Measurements from ENCODE around the gene CCND2.

- TF ChIP-seq CTCF (conservative IDR thresholded peaks at IDR 0.05): no peak
- no peak for TF ChIP-seq ZFX (IDR thresholded peaks at IDR 0.05)
Measured at GRCh38 chr12:4238577-4238976, 35.0 kb upstream of the CCND2 start.

Measured in C4-2B (cell line).